Natural killer cell (primary cell): ENCODE results near the gene DPYSL3. TPM values are rescaled to one million over a fixed set of nuclear protein-coding genes. Genes with fewer than 3 reads are reported as not detected.

ENCODE experiments used
- ATAC-seq, 3 donors: fragments of 150-1000 bp in 2 of 3; fragments of 200-7000 bp in 1 of 3; cut with Tn5 transposase; 1 replicate in 1 of 3; 2 replicates in 2 of 3; pipeline ENCODE4 v1.10.0; 2021; ENCODE audit warnings: mild to moderate bottlenecking in 2 of 3, moderate library complexity in 2 of 3
- DNase-seq, 2 donors: peaks; one replicate each; pipeline versions ENCODE4 v3.0.0 to v3.0.0-alpha.2; 2013 to 2021; ENCODE audit warnings: mixed read lengths in 1 of 2
- H3K27ac ChIP-seq: one replicate; pipeline ENCODE4 v1.5.1; 2013; ENCODE audit warnings: mild to moderate bottlenecking, low read length
- H3K27me3 ChIP-seq: one replicate; pipeline ENCODE4 v1.6.1; 2013; ENCODE audit warnings: low read length; ENCODE audit not compliant: control insufficient read depth, insufficient read depth
- H3K36me3 ChIP-seq: one replicate; pipeline ENCODE4 v1.6.1; 2013; ENCODE audit warnings: low read length; ENCODE audit not compliant: control insufficient read depth, insufficient read depth
- H3K4me1 ChIP-seq: one replicate; pipeline ENCODE4 v1.6.1; 2013; ENCODE audit warnings: low read length; ENCODE audit not compliant: control insufficient read depth, insufficient read depth
- H3K4me3 ChIP-seq: one replicate; pipeline ENCODE4 v1.5.1; 2013; ENCODE audit warnings: low read length
- H3K9me3 ChIP-seq: one replicate; pipeline ENCODE4 v1.6.1; 2013; ENCODE audit warnings: low read length; ENCODE audit not compliant: control insufficient read depth, insufficient read depth
- H3K27ac Mint-ChIP-seq, 2 donors: one replicate each; pipeline ENCODE4 v1.8.0; 2022; ENCODE audit warnings: mild to moderate bottlenecking in 2 of 2, mixed read lengths in 2 of 2, moderate library complexity in 1 of 2
- H3K27me3 Mint-ChIP-seq, 2 donors: one replicate each; pipeline ENCODE4 v1.8.0; 2022; ENCODE audit warnings: low read depth in 2 of 2, mixed read lengths in 2 of 2
- H3K36me3 Mint-ChIP-seq: one replicate; pipeline ENCODE4 v1.8.0; 2022; ENCODE audit warnings: mixed read lengths
- H3K4me1 Mint-ChIP-seq, 2 donors: one replicate each; pipeline ENCODE4 v1.8.0; 2022; ENCODE audit warnings: mixed read lengths in 2 of 2
- H3K4me3 Mint-ChIP-seq: one replicate; pipeline ENCODE4 v1.8.0; 2022; ENCODE audit warnings: mild to moderate bottlenecking, moderate library complexity, mixed read lengths
- H3K9me3 Mint-ChIP-seq, 2 donors: one replicate each; pipeline ENCODE4 v1.8.0; 2022; ENCODE audit warnings: mixed read lengths in 2 of 2
- CTCF ChIP-seq: fragments of 200-600 bp; IDR thresholded peaks from one replicate; pipeline ENCODE4 v1.8.0; 2022; ENCODE audit warnings: antibody characterized with exemption
- WGBS: methylation state at CpG from one replicate; pipeline ENCODE4 v1.1.7; 2013; ENCODE audit warnings: missing lambda C conversion rate; ENCODE audit not compliant: insufficient coverage; 5-methylcytosine and 5-hydroxymethylcytosine counted together
- intact Hi-C: fragments of 100-400 bp; cut with micrococcal nuclease; formaldehyde crosslinking; loops from one replicate; pipeline ENCODE4 v1.14.2; 2022
- total RNA-seq, 4 donors: library from RNA; stranded (reverse); fragments of 120-200 nt in 1 of 4; gene quantifications; one replicate each; pipeline versions ENCODE4 v1.2.3 to v1.2.4, GENCODE V29; 2013 to 2022

The DPYSL3 gene
- total RNA-seq, 3 donors from 2014 or later (not counting 1 experiment from before 2014, with no cell fraction given), result not detected

GRCh38 chr5:147551677-147552076 is 41.8 kb upstream of the DPYSL3 start:
- WGBS, result no CpG with 5 or more reads among the region's 1 CpG
- Mint-ChIP-seq H3K4me3 (no peak overlapping the region), H3K27me3 (peaks cover 5 to 20% of the 10 kb centered on the region in 2 donors), H3K4me1 (no peaks in the 10 kb centered on the region), H3K9me3 (peaks cover 0 to 3% of the 10 kb centered on the region in 2 donors), H3K27ac (no peak overlapping the region), H3K36me3 (no peaks in the 10 kb centered on the region)
- Histone ChIP-seq H3K36me3 (no peaks in the 10 kb centered on the region), H3K4me3 (no peak overlapping the region), H3K4me1 (no peaks in the 10 kb centered on the region), H3K9me3 (no peaks in the 10 kb centered on the region), H3K27ac (no peak overlapping the region), H3K27me3 (peaks cover 2% of the 10 kb centered on the region)
- TF ChIP-seq CTCF, result no peak
- DNase-seq (no peak), ATAC-seq (no peak)
- intact Hi-C loops, result no loop called here

GRCh38 chr5:147547730-147548129 is 37.9 kb upstream of the DPYSL3 start:
- Histone ChIP-seq H3K4me1 (no peaks in the 10 kb centered on the region), H3K36me3 (no peaks in the 10 kb centered on the region), H3K9me3 (no peaks in the 10 kb centered on the region), H3K4me3 (no peak overlapping the region), H3K27me3 (peaks cover 2% of the 10 kb centered on the region), H3K27ac (no peak overlapping the region)
- 82% methylated on average over 2 of the region's 3 CpGs for WGBS
- ATAC-seq (no peak), DNase-seq (no peak)
- H3K4me3 Mint-ChIP-seq, result no peak overlapping the region
- H3K27me3 Mint-ChIP-seq, result peaks cover 8 to 20% of the 10 kb centered on the region in 2 donors
- H3K4me1 Mint-ChIP-seq, result no peaks in the 10 kb centered on the region
- H3K27ac Mint-ChIP-seq, result no peak overlapping the region
- intact Hi-C loops, result no loop called here
- no peak for TF ChIP-seq CTCF
- no peaks in the 10 kb centered on the region for H3K36me3 Mint-ChIP-seq
- peaks cover 0 to 3% of the 10 kb centered on the region in 2 donors for H3K9me3 Mint-ChIP-seq

GRCh38 chr5:147544556-147544955 is 34.7 kb upstream of the DPYSL3 start:
- Histone ChIP-seq H3K36me3 (no peaks in the 10 kb centered on the region), H3K4me3 (no peak overlapping the region), H3K27ac (no peak overlapping the region), H3K9me3 (no peaks in the 10 kb centered on the region), H3K4me1 (no peaks in the 10 kb centered on the region), H3K27me3 (peaks cover 2% of the 10 kb centered on the region)
- Mint-ChIP-seq H3K4me3 (no peak overlapping the region), H3K36me3 (no peaks in the 10 kb centered on the region), H3K27me3 (peaks cover 10 to 18% of the 10 kb centered on the region in 2 donors), H3K27ac (no peak overlapping the region), H3K9me3 (peaks cover 0 to 2% of the 10 kb centered on the region in 2 donors), H3K4me1 (no peaks in the 10 kb centered on the region)
- no peak for ATAC-seq
- TF ChIP-seq CTCF, result no peak
- no peak for DNase-seq
- intact Hi-C loops, result no loop called here
- WGBS, result 22% methylated on average over 4 of the region's 5 CpGs

GRCh38 chr5:147539053-147539452 is 29.2 kb upstream of the DPYSL3 start:
- Histone ChIP-seq H3K9me3 (no peaks in the 10 kb centered on the region), H3K27me3 (no peaks in the 10 kb centered on the region), H3K4me3 (no peak overlapping the region), H3K27ac (no peak overlapping the region), H3K36me3 (no peaks in the 10 kb centered on the region), H3K4me1 (no peaks in the 10 kb centered on the region)
- H3K4me1 Mint-ChIP-seq, result no peaks in the 10 kb centered on the region
- no peak for TF ChIP-seq CTCF
- ATAC-seq (no peak), DNase-seq (no peak)
- no peak overlapping the region for H3K27ac Mint-ChIP-seq
- 78% methylated on average over 1 of the region's 1 CpG for WGBS
- peaks cover 5 to 10% of the 10 kb centered on the region in 2 donors for H3K27me3 Mint-ChIP-seq
- intact Hi-C loops, result no loop called here
- no peak overlapping the region for H3K4me3 Mint-ChIP-seq
- no peaks in the 10 kb centered on the region for H3K36me3 Mint-ChIP-seq
- H3K9me3 Mint-ChIP-seq, result no peaks in the 10 kb centered on the region
